Measurements from ENCODE around the gene FANCE. TPM values are rescaled to one million over a fixed set of nuclear protein-coding genes. Genes with fewer than 3 reads are reported as not detected.

Gene FANCE
- polyA plus RNA-seq, 2 of the 4 experiments (the other 2 are of a cell fraction), result 3.1 to 3.5 TPM

GRCh38 chr6:35481226-35481625 is 29.1 kb downstream of the FANCE start:
- POLR2A ChIA-PET, result no interaction called here
- WGBS (ENCODE audit: missing lambda C conversion rate), result 84% methylated on average over 8 of the region's 8 CpGs
- H3K9me3 ChIP-seq, result no peaks in the 10 kb centered on the region
- ATAC-seq (no peak), FAIRE-seq (no peak), DNase-seq (ENCODE audit: low read depth in 1 of 2, low spot score in 1 of 2) (no peak)
- H3K4me1 ChIP-seq, result peaks cover 16% of the 10 kb centered on the region
- no peak overlapping the region for H3K4me2 ChIP-seq
- H3K27ac ChIP-seq, result no peak overlapping the region
- no peak for TF ChIP-seq ATOH8 (CRISPR knock-in tag; IDR thresholded peaks at IDR 0.05; ENCODE audit: low read depth)
- TF ChIP-seq NR3C1 (IDR thresholded peaks at IDR 0.05), result no peak
- no peak for TF ChIP-seq ZSCAN20 (CRISPR knock-in tag; IDR thresholded peaks at IDR 0.05)
- no peak for TF ChIP-seq SMC3 (IDR thresholded peaks at IDR 0.05)
- TF ChIP-seq JUNB (IDR thresholded peaks at IDR 0.05), result no peak
- TF ChIP-seq MAFK (IDR thresholded peaks at IDR 0.05; ENCODE audit: partially characterized antibody), result no peak
- TF ChIP-seq MAZ (IDR thresholded peaks at IDR 0.05; ENCODE audit: borderline replicate concordance, low read depth, low read length), result no peak
- TF ChIP-seq FOSB (CRISPR knock-in tag; IDR thresholded peaks at IDR 0.05), result no peak
- CTCF ChIA-PET, result interaction anchor here (1.2 kb wide), 1 partner anchor 16 kb away, joined by 4 read pairs; the partner anchor contains the start of gene TEAD3
- no peak overlapping the region for H3K4me3 ChIP-seq

DNA sequence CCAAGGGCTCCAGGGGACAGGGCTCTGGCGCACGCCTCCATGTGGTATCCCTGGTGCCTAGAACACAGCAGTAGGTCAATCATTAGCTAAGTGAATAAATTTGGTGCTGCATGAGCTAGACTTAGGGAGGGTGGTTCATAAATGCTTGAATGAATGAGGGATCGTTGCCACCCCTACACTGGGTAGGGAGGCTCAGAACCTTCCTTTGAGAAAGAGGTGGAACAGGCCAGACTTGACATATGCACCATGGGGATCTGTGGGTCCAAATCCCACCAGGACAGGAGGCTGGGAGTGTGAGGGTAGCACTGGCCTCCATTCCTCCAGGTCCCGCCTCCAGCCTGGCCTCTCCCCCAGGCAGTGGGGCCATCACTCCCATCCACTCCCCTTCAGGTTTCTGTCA is 30.9 kb downstream of the FANCE start:
- H3K27ac ChIP-seq, result no peak overlapping the region
- WGBS (ENCODE audit: missing lambda C conversion rate), result 90% methylated on average over 4 of the region's 4 CpGs
- H3K4me2 ChIP-seq, result no peak overlapping the region
- FAIRE-seq (no peak), DNase-seq (ENCODE audit: low read depth in 1 of 2, low spot score in 1 of 2) (no peak), ATAC-seq (no peak)
- ChIA-PET CTCF (interaction anchor here (1.1 kb wide), 1 partner anchor 9 kb away, joined by 4 read pairs; no protein-coding TSS in a partner anchor), POLR2A (no interaction called here)
- H3K4me3 ChIP-seq, result no peak overlapping the region
- TF ChIP-seq RCOR1 (IDR thresholded peaks at IDR 0.05; ENCODE audit: low read depth, low read length) (no peak), PBX3 (IDR thresholded peaks at IDR 0.05) (no peak), EP300 (IDR thresholded peaks at IDR 0.05) (no peak), EHMT2 (IDR thresholded peaks at IDR 0.05; ENCODE audit: low read depth) (no peak), ESRRA (IDR thresholded peaks at IDR 0.05; ENCODE audit: borderline replicate concordance, low read length) (no peak), ZC3H11A (IDR thresholded peaks at IDR 0.05) (no peak), HES2 (IDR thresholded peaks at IDR 0.05) (no peak), ZNF302 (CRISPR knock-in tag; IDR thresholded peaks at IDR 0.05) (no peak), HDAC2 (IDR thresholded peaks at IDR 0.05) (no peak), FOXS1 (CRISPR knock-in tag; IDR thresholded peaks at IDR 0.05) (no peak), ZFP36 (IDR thresholded peaks at IDR 0.05; ENCODE audit: borderline replicate concordance, partially characterized antibody) (no peak), NR3C1 (IDR thresholded peaks at IDR 0.05) (no peak), FOSL2 (IDR thresholded peaks at IDR 0.05) (no peak), FOSL2 (CRISPR knock-in tag; IDR thresholded peaks at IDR 0.05) (no peak), ATOH8 (CRISPR knock-in tag; IDR thresholded peaks at IDR 0.05; ENCODE audit: low read depth) (no peak), MAFK (IDR thresholded peaks at IDR 0.05; ENCODE audit: partially characterized antibody) (no peak), BCL3 (IDR thresholded peaks at IDR 0.05) (no peak), POLR2A (IDR thresholded peaks at IDR 0.05; ENCODE audit: low read length) (no peak)
- H3K9me3 ChIP-seq, result no peaks in the 10 kb centered on the region
- H3K4me1 ChIP-seq, result peaks cover 20% of the 10 kb centered on the region

Data from A549 (cell line).